NCI-H1092 (cell line): Measurements from ENCODE around the gene PKMYT1.

ENCODE experiments used
- DNase-seq: peaks from one replicate; lab custom pipeline; 2025; lab: John Stamatoyannopoulos, UW

PKMYT1 gene

DNA sequence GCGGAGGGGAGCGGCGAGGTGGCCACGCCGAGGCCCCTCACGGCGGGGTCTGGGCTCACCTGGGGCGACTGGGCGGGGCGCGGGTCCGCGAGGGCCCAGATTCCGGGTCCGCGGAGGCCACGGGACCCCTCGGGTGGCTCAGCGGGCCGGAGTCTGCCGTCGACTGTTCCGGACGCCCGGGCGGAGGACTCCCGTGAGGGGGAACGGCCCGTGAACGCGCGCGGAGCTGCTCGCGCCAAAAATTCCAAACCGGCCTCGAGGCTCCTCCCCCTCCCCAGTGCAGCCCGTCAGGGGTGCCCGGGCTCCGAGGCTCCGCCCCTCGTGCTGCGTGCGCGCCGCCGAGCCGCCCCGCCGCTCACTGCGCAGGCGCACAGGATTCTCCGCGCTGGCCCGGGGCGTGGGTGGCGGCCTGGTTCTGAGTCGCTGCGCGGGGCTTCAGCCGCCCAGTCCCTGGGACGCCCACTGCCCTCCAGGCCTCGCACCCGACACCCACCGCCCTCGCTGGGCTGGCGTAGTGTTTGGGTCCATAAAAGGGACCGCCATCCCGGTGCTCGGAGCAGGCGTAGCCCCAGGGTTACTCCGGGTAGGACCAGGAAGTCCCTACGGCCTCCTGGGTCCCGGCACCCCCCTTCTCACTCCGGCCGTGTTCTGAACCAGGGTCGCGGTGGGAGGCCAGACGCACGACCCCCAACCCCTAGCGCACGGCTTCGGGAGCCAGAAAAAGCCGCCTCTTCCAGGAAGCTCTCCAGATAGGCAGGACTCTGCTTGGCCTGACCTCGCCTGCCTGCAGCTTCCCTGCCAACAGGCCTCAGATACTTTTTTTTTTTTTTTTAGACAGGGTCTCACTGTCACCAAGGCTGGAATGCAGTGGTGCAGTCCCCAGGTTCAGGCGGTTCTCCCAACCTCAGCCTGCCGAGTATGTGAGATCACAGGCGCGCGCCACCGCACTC is at the start of gene PKMYT1:
Gene PKMYT1, minus strand, starts transcription at position 220 of the 950 bp plus-strand sequence. CDS start 789 bp downstream, outside the sequence.
- DNase-seq: peak; percentile 86

GRCh38 chr16:3029491-3030221 is 49.4 kb upstream of the PKMYT1 start:
- DNase-seq: no peak

DNA sequence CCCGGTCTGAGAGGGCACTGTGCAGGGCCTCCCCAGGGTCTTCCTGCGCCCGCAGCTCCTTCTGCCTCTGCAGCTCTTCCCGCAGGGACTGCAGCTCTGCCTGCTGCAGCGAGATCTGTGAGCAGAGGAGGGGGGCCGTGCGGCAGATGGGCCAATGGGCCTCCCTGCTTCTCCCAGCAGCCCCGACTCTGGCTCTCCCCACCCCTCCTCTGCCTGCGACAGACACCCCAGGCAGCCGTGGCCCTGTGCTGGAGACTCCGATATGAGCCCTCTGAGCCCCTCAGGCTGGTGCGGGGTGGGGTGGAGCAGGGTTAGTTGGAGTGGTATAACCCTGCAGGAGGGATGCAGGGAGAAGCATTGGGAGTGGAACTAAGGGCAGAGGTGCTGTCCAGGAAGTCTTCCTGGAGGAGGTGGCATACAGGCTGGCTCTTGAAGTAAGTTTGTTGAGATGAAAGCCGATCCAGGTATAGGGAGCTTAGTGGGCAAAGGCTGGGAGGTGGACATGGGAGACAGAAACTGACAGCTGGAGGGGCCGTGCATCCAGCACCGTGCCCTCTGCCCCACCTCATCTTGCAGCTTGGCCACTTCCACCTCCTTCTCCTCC is 48.6 kb upstream of the PKMYT1 start:
- DNase-seq: no peak

GRCh38 chr16:3027983-3028715 is 47.9 kb upstream of the PKMYT1 start:
- DNase-seq: peak; percentile 81

GRCh38 chr16:3027489-3027795 is 47.2 kb upstream of the PKMYT1 start:
- no peak for DNase-seq

- DNase-seq: no peak
These were observed 46.6 kb upstream of the PKMYT1 start for GRCh38 chr16:3026609-3027488.

DNA sequence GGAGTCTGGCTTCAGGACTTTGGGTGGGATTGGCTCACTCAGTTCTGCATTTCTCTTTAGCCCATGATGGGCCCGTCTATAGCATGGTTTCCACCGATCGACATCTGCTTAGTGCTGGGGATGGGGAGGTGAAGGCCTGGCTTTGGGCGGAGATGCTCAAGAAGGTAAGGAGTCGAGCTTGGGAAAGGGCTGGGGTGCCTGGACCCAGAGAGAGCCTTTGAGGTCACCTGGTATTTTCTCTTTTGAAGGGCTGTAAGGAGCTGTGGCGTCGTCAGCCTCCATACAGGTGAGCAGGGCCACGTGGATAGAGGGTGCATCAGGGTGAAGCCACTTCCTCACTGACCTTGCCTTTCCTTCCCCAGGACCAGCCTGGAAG is 45.7 kb upstream of the PKMYT1 start:
- DNase-seq: no peak

DNA sequence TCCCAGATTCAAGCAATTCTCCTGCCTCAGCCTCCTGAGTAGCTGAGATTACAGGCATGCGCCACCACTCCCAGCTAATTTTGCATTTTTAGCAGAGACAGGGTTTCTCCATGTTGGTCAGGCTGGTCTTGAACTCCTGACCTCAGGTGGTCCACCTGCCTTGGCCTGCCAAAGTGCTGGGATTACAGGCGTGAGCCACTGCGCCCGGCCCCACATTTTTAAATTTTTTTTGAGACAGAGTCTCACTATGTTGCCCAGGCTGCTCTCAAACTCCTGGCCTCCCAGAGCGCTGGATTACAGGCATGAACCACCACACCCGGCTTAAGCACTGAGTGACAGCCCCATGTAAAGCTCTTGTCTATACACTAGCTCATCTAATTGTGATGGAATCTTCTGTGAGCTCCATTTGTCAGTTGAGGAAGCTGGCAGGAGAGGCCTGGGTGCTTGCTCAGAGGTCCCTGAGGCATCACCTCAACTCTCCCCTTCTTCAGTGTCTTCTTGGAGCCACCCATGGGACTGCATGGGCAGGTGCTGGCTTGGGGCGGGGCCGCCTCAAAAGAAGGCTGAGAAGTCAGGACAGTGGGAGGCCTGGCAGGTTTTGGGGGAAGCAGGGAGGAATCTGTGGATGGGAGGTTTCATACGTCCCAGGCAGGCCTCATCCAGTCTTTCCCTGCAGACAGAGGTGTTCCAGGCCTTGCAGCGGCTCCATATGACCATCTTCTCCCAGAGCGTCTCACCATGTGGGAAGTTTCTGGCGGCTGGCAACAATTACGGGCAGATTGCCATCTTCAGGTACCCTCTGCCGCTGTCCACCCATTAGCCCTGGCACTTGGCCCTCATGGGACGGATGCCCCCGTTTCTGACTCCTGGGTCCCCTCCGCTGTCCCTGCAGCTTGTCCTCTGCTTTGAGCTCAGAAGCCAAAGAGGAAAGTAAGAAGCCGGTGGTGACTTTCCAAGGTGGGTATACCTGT is 45.1 kb upstream of the PKMYT1 start:
- DNase-seq: no peak

DNA sequence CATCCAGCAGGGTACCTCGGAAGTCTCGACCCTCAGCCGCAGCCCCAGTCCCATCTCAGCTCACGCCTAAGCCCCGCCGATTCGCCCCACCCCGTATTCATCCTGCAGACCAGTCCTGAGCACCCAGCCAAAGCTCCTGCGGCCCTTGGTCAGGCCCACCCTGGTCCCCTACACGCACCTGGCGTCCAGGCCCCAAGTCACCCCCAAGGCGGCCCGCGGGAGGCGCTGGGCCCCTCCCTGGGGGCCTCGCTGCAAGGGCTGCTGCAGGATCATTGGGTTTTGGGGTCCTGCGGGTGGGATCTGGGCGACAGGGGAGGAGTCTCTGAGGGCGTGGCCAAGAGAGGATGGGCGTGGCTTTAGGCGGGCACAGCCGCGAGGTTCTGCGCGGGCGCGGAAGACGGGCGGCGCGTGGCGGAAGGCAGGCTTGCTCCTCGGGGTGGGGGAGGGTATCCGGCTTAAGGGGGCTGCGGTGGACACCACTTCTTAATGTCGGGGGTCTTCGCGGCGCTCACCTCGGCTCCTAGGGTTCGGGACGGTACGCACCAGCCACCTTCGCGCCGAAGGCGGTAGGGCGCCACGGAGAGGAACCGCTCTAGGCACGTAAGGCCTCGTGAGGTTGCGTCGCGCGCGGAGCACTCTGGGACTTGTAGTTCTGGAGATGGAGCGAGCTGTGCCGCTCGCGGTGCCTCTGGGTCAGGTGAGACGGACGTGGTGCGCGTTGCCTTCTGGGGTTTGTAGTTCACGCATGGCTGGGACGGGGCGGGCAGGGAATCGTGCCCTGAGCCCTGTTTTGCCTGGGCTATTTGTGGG is 43.6 kb upstream of the PKMYT1 start, which contains the start of the genes HCFC1R1 and THOC6:
Gene HCFC1R1, minus strand, starts transcription at position 274 of the 810 bp plus-strand sequence. Its CDS starts 1 bp downstream, at position 273.
Gene THOC6, plus strand, starts transcription at position 367 of the 810 bp plus-strand sequence. Its CDS starts 292 bp downstream, at position 659.
- DNase-seq: peak; percentile 98

GRCh38 chr16:3023415-3023668 is 43.1 kb upstream of the PKMYT1 start:
- no peak for DNase-seq

DNA sequence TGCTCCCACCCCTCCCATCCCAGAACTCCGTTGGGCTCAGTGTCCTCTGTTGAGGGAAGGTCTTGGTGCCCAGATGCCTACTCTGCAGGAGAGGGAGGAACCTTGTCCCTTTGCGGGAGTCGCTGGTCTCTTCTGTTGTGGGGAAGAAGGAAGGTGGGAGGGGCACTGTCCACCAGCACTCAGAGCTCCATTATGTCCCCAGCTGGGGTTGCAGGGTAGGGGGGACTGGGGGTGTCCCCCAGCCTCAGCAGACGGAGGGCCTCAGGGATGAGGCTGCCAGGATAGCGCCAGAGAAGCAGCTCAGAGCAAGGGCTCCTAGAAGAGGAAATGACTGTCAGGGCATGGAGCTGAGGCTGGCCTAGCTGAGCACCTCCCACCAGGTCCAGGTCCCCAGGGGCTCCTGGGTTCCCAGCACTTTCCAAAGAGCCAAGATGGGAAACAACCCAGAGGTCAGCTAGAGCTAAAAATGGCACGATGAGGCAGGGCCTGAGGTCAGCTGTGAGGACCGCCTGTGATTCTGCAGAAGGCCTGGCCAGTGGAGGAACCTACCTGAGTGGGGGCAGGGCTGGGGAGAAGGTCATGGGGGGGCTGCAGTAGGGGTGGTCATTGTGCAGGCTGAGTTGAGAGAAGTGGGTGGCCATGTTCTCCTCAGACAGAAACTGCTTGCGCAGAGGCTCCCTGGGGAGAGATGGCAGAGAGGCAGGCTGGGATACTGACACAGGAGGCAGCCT is 42.6 kb upstream of the PKMYT1 start:
- no peak for DNase-seq

DNA sequence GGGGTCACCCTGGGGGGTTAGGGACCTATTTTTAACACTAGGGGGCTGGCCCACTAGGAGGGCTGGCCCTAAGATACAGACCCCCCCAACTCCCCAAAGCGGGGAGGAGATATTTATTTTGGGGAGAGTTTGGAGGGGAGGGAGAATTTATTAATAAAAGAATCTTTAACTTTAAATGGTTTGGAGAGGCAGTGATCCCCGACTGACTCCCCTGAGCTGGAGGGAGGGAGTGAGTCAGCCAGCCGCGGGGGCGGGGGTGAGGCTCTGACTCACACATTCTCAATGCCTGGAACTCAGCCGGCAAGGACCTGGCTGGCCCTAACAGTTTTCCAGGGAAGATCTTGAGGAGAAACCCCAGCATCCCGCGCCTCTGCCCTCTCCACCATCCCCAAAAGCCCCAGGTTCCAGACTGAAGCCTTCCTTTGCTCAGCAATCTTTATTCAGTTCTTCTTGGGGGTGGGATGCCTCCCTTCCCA is 42.0 kb upstream of the PKMYT1 start:
- no peak for DNase-seq

- peak; percentile 30 for DNase-seq
These were observed 41.4 kb upstream of the PKMYT1 start for GRCh38 chr16:3021449-3022207.

- DNase-seq: no peak
These were observed 40.6 kb upstream of the PKMYT1 start for GRCh38 chr16:3020604-3021448.

DNA sequence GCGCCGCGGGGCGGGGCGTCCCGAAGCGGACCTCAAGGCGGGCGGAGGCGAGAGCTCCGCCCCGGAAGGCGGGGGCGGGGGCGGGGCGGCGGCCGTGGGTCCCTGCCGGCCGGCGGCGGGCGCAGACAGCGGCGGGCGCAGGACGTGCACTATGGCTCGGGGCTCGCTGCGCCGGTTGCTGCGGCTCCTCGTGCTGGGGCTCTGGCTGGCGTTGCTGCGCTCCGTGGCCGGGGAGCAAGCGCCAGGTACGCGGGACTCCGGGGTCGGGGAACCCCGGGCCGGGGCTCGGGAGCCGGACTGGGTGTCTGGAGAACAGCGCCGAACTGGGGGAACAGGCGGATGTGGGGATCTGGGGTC is 40.0 kb upstream of the PKMYT1 start, which contains the start of gene TNFRSF12A:
Gene TNFRSF12A, plus strand, starts transcription at position 122 of the 357 bp plus-strand sequence. Its CDS starts 30 bp downstream, at position 152.
- peak; percentile 28 for DNase-seq

- DNase-seq: no peak
These were observed 39.5 kb upstream of the PKMYT1 start for GRCh38 chr16:3019594-3020246.
